Mesendoderm (in vitro differentiated cells): ENCODE results near the gene ZNF318.

Experiments used
- DNase-seq: peaks from one replicate; pipeline ENCODE4 v3.0.0; 2013
- H2AK5ac ChIP-seq: 2 replicates; pipeline ENCODE4 v1.6.1; 2013; ENCODE audit warnings: low read length, inconsistent platforms
- H2BK120ac ChIP-seq: 2 replicates; pipeline ENCODE4 v1.6.1; 2013; ENCODE audit warnings: low read depth, mild to moderate bottlenecking, low read length, moderate library complexity, mixed read lengths
- H2BK15ac ChIP-seq: replicated peaks from 2 replicates; pipeline ENCODE4 v1.6.1; 2013; ENCODE audit warnings: low read depth, mild to moderate bottlenecking, moderate library complexity
- H2BK5ac ChIP-seq: 2 replicates; pipeline ENCODE4 v1.6.1; 2013; ENCODE audit warnings: low read length, inconsistent platforms
- H3K18ac ChIP-seq: 2 replicates; pipeline ENCODE4 v1.6.1; 2013; ENCODE audit warnings: mild to moderate bottlenecking, low read length, mixed read lengths
- H3K23ac ChIP-seq: one replicate; pipeline ENCODE4 v1.6.1; 2013; ENCODE audit warnings: low read length
- H3K27ac ChIP-seq: 2 replicates; pipeline ENCODE4 v1.5.1; 2013; ENCODE audit warnings: low read depth, mild to moderate bottlenecking, inconsistent platforms, low read length, moderate library complexity
- H3K27me3 ChIP-seq: 2 replicates; pipeline ENCODE4 v1.6.1; 2013; ENCODE audit warnings: low read length, control low read depth, mild to moderate bottlenecking, inconsistent platforms; ENCODE audit not compliant: insufficient read depth, poor library complexity
- H3K36me3 ChIP-seq: 2 replicates; pipeline ENCODE4 v1.6.1; 2013; ENCODE audit warnings: low read length, inconsistent platforms; ENCODE audit not compliant: control insufficient read depth, insufficient read depth
- H3K4ac ChIP-seq: one replicate; pipeline ENCODE4 v1.6.1; 2013; ENCODE audit warnings: low read depth, mild to moderate bottlenecking, low read length, moderate library complexity
- H3K4me1 ChIP-seq: 2 replicates; pipeline ENCODE4 v1.6.1; 2013; ENCODE audit warnings: low read depth, low read length, inconsistent platforms; ENCODE audit not compliant: control insufficient read depth
- H3K4me2 ChIP-seq: 2 replicates; pipeline ENCODE4 v1.6.1; 2013; ENCODE audit warnings: low read length
- H3K4me3 ChIP-seq: 2 replicates; pipeline ENCODE4 v1.5.1; 2013; ENCODE audit warnings: mild to moderate bottlenecking, low read length
- H3K56ac ChIP-seq: one replicate; pipeline ENCODE4 v1.6.1; 2013; ENCODE audit warnings: low read length
- H3K79me1 ChIP-seq: 2 replicates; pipeline ENCODE4 v1.6.1; 2013; ENCODE audit warnings: low read length, inconsistent platforms
- H3K79me2 ChIP-seq: 2 replicates; pipeline ENCODE4 v1.6.1; 2013; ENCODE audit warnings: mild to moderate bottlenecking, low read length; ENCODE audit not compliant: control insufficient read depth, insufficient read depth
- H3K9ac ChIP-seq: 2 replicates; pipeline ENCODE4 v1.6.1; 2013; ENCODE audit warnings: low read length, inconsistent platforms
- H4K5ac ChIP-seq: one replicate; pipeline ENCODE4 v1.6.1; 2013; ENCODE audit warnings: low read length
- H4K8ac ChIP-seq: one replicate; pipeline ENCODE4 v1.6.1; 2013; ENCODE audit warnings: low read depth, mild to moderate bottlenecking, control low read depth, low read length, moderate library complexity
- WGBS: extraction: QIAGEN DNeasy Blood & Tissue Kit; methylation state at CpG from one replicate; pipeline ENCODE4 v1.1.7; 2013; ENCODE audit warnings: low lambda C conversion rate, missing lambda C conversion rate; ENCODE audit not compliant: insufficient coverage; ENCODE audit errors: extremely low coverage; 5-methylcytosine and 5-hydroxymethylcytosine counted together

ZNF318 gene

GRCh38 chr6:43291708-43292107 lies 77.7 kb downstream of the ZNF318 start:
- Histone ChIP-seq H4K5ac (no peak overlapping the region), H3K23ac (no peak overlapping the region), H2BK5ac (no peak overlapping the region), H3K4ac (no peak overlapping the region), H3K56ac (no peak overlapping the region), H4K8ac (no peak overlapping the region), H3K18ac (no peak overlapping the region), H3K4me2 (no peak overlapping the region), H3K4me1 (no peaks in the 10 kb centered on the region), H2AK5ac (no peak overlapping the region), H3K27ac (no peak overlapping the region), H3K9ac (no peak overlapping the region), H3K4me3 (no peak overlapping the region), H2BK15ac (no peak overlapping the region), H3K79me2 (no peaks in the 10 kb centered on the region), H3K27me3 (no peaks in the 10 kb centered on the region), H2BK120ac (no peak overlapping the region), H3K36me3 (no peaks in the 10 kb centered on the region), H3K79me1 (no peaks in the 10 kb centered on the region)
- WGBS = no CpG with 5 or more reads among the region's 2 CpGs
- no peak for DNase-seq

DNA sequence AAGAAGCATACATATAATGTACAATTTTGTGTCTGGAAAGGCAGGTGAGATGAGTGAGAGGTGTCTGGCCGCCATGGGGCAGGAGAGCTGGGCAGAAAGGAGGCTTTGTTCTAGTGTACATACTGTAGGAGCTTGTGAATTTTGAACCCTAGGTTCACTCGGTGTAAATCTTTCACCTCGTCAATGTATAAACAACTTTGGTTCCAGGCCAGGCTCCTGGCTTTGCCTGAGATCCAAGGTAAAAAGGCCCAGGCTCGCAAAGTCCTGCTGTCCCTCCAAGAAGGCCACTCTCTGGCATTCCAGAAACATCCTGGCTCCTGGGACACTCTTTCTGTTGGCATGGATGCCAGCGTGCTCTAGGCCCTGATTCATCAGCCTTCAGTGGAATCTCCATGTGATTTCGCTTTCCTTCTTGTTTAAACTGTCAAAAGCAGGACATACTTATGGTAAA lies 78.5 kb downstream of the ZNF318 start:
- Histone ChIP-seq H3K56ac (no peak overlapping the region), H3K4me2 (no peak overlapping the region), H3K4me1 (no peaks in the 10 kb centered on the region), H3K18ac (no peak overlapping the region), H3K4me3 (no peak overlapping the region), H4K5ac (no peak overlapping the region), H2AK5ac (no peak overlapping the region), H3K27ac (no peak overlapping the region), H3K27me3 (no peaks in the 10 kb centered on the region), H4K8ac (no peak overlapping the region), H2BK120ac (no peak overlapping the region), H3K79me2 (no peaks in the 10 kb centered on the region), H3K79me1 (no peaks in the 10 kb centered on the region), H2BK5ac (no peak overlapping the region), H3K4ac (no peak overlapping the region), H3K9ac (no peak overlapping the region), H3K36me3 (no peaks in the 10 kb centered on the region), H2BK15ac (no peak overlapping the region), H3K23ac (no peak overlapping the region)
- DNase-seq = no peak
- no CpG with 5 or more reads among the region's 6 CpGs for WGBS

DNA sequence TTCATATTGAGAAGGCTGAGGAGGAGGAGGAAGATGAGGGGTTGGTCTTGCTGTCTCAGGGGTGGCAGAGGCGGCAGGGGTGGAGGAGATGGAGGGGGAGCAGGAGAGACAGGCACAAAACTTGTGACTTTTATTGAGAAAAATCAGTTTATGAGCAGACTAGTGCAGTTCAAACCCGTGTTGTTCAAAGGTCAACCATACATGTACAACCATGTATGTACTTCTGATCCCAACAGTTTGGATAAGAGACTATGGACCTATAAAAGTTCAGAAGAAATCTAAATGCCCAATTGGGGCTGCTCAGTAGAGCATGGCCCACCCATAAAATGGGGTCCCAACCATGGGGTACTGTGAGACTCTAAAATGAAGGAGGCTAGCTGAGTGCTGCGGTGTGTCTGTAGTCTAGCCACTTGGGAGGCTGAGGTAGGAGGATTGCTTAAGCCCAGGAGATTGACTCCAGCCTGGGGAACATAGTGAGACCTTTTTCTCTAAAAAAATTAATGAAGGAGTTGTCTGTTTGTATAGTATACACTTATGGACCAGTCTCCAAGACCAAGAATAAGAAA lies 79.0 kb downstream of the ZNF318 start:
- H2AK5ac ChIP-seq = no peak overlapping the region
- H4K5ac ChIP-seq = no peak overlapping the region
- no peak overlapping the region for H4K8ac ChIP-seq
- H3K4me3 ChIP-seq = no peak overlapping the region
- H3K56ac ChIP-seq = no peak overlapping the region
- H2BK15ac ChIP-seq = no peak overlapping the region
- no peaks in the 10 kb centered on the region for H3K79me1 ChIP-seq
- WGBS = no CpG with 5 or more reads among the region's 3 CpGs
- no peak overlapping the region for H3K18ac ChIP-seq
- H3K9ac ChIP-seq = no peak overlapping the region
- no peak overlapping the region for H3K23ac ChIP-seq
- no peak overlapping the region for H2BK120ac ChIP-seq
- no peaks in the 10 kb centered on the region for H3K27me3 ChIP-seq
- no peak overlapping the region for H2BK5ac ChIP-seq
- H3K4me1 ChIP-seq = no peaks in the 10 kb centered on the region
- H3K79me2 ChIP-seq = no peaks in the 10 kb centered on the region
- H3K4ac ChIP-seq = no peak overlapping the region
- DNase-seq = no peak
- no peak overlapping the region for H3K4me2 ChIP-seq
- H3K27ac ChIP-seq = no peak overlapping the region
- H3K36me3 ChIP-seq = no peaks in the 10 kb centered on the region

DNA sequence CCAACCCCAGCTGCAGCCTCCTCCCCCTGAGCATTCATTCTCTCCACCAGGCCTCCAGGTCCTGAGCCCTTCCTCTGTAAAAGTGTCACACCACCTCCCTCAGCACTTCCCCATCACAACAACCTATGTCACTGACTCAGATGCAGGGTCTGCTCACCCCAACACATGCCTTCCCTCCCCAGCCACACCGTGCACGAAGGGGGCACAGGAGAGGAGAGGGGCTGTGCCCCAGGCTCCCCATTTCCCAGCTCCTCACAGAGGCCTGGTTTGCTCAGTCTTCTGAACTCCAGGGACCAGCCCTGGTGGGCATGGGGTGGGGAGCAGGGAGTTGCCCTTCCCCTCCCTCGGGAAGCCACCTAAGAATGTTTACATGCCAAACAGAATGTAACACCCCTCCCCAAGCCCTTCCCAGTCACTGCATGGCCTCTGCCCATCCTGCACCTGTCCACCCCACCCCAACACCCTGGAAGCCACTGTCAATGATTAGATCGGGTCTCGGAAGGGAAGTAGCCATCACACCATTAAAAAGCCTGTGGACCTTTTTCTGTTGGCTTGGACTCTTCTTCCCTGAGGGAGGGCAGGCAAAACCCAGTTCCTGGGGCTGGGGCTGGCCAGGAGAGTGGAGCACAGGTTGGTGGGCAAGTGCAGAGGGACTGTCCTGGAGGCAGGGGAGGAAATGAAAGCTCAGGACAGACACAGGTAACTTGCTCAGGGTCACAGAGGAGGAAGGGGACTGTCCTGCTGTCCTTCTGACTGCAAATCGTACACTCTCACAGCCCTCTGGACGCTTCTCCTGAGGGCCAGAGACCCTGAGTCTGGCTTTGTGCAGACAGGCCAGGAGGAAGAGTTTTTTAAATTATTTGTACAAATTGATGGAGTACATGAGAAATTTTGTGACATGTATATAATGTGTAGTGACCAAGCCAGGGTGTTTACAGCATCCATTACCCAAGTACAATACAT lies 81.4 kb downstream of the ZNF318 start:
- H3K4me3 ChIP-seq = no peak overlapping the region
- no peak overlapping the region for H3K9ac ChIP-seq
- no peak overlapping the region for H3K4me2 ChIP-seq
- H3K79me2 ChIP-seq = no peaks in the 10 kb centered on the region
- no peak overlapping the region for H3K18ac ChIP-seq
- no peaks in the 10 kb centered on the region for H3K79me1 ChIP-seq
- H3K36me3 ChIP-seq = no peaks in the 10 kb centered on the region
- H4K5ac ChIP-seq = no peak overlapping the region
- no peaks in the 10 kb centered on the region for H3K4me1 ChIP-seq
- no peak overlapping the region for H4K8ac ChIP-seq
- H3K4ac ChIP-seq = no peak overlapping the region
- H3K56ac ChIP-seq = no peak overlapping the region
- no peak overlapping the region for H2BK5ac ChIP-seq
- H3K27ac ChIP-seq = no peak overlapping the region
- no peak overlapping the region for H2AK5ac ChIP-seq
- WGBS = no CpG with 5 or more reads among the region's 7 CpGs
- no peak overlapping the region for H2BK15ac ChIP-seq
- no peak overlapping the region for H2BK120ac ChIP-seq
- no peak overlapping the region for H3K23ac ChIP-seq
- peaks cover 2% of the 10 kb centered on the region for H3K27me3 ChIP-seq
- DNase-seq = no peak

DNA sequence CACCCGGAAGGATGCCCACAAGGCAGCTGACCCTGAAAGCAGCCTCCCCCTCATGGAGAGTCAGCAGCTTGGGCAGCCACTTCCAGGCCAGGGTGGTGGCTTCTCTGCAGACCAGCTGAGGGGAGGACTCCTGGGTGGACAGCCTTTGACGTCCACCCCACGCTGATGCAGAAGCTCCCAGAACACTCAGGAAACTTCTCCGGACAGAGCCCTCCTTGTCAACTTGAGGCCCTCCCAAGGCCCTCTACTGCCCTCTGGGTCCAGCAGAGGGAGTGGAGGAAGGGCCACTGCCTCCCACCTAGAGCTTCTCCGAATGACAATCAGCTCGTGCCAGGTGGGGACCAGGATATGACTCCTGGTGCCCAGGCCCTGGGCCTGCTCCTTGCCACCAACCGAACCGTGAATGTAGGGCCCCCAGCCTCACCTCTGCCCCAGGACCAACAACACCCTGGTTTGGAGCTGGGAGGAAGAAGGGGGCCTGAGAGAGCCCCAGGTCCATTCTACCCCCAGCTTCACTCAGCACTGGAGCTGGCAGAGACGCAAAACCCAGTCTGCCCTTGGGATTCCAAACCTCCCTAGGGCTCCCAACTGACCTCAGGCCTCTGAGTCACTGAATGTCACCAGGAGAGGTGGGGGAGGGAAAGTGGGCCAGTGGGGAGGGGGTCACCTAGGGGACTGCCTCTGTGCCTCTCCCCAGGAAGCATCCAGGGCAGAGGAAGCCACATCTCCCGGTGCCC lies 82.3 kb downstream of the ZNF318 start:
- H4K8ac ChIP-seq = no peak overlapping the region
- H2AK5ac ChIP-seq = no peak overlapping the region
- no peak overlapping the region for H3K9ac ChIP-seq
- no peak overlapping the region for H3K23ac ChIP-seq
- H2BK120ac ChIP-seq = no peak overlapping the region
- no peak overlapping the region for H3K56ac ChIP-seq
- no peak overlapping the region for H2BK15ac ChIP-seq
- no peak overlapping the region for H2BK5ac ChIP-seq
- no peak overlapping the region for H3K4me2 ChIP-seq
- no CpG with 5 or more reads among the region's 10 CpGs for WGBS
- H3K4ac ChIP-seq = no peak overlapping the region
- peaks cover 2% of the 10 kb centered on the region for H3K27me3 ChIP-seq
- no peaks in the 10 kb centered on the region for H3K4me1 ChIP-seq
- H4K5ac ChIP-seq = no peak overlapping the region
- no peaks in the 10 kb centered on the region for H3K79me2 ChIP-seq
- no peak overlapping the region for H3K4me3 ChIP-seq
- no peak overlapping the region for H3K27ac ChIP-seq
- no peaks in the 10 kb centered on the region for H3K36me3 ChIP-seq
- DNase-seq = peak; percentile 63
- no peaks in the 10 kb centered on the region for H3K79me1 ChIP-seq
- no peak overlapping the region for H3K18ac ChIP-seq
